Fibroblast of lung (primary cell): ENCODE measurements around the gene EFNA5. TPM values are rescaled to one million over a fixed set of nuclear protein-coding genes. Genes with fewer than 3 reads are reported as not detected.

Experiments
- DNase-seq, 2 donors: peaks; one replicate each; pipeline versions ENCODE4 v3.0.0 to v3.0.0-alpha.2; 2010; ENCODE audit warnings: low read depth in 2 of 2
- H2AFZ ChIP-seq: 2 replicates; pipeline ENCODE4 v1.5.1; 2012; ENCODE audit warnings: low read length, control low read depth, inconsistent platforms
- H3K27ac ChIP-seq: 2 replicates; pipeline ENCODE4 v1.5.1; 2011; ENCODE audit warnings: low read length, control low read depth; ENCODE audit not compliant: insufficient read depth
- H3K27me3 ChIP-seq: 2 replicates; pipeline ENCODE4 v1.5.1; 2011; ENCODE audit warnings: mild to moderate bottlenecking, low read length; ENCODE audit not compliant: control insufficient read depth, insufficient read depth
- H3K36me3 ChIP-seq: 2 replicates; pipeline ENCODE4 v1.5.1; 2011; ENCODE audit warnings: low read length; ENCODE audit not compliant: control insufficient read depth, insufficient read depth
- H3K4me1 ChIP-seq: 2 replicates; pipeline ENCODE4 v1.5.1; 2011; ENCODE audit warnings: low read length; ENCODE audit not compliant: control insufficient read depth, insufficient read depth; ENCODE audit errors: extremely low read depth
- H3K4me2 ChIP-seq: 2 replicates; pipeline ENCODE4 v1.5.1; 2011; ENCODE audit warnings: low read length, control low read depth; ENCODE audit not compliant: insufficient read depth; ENCODE audit errors: extremely low read depth
- H3K4me3 ChIP-seq, 4 experiments: fragments of 200-600 bp in 1 of 4; sonication (generic) in 1 of 4; replicated peaks in 1 of 4; 2 replicates each; pipeline ENCODE4 v1.5.1; 2011 to 2016; ENCODE audit warnings: low read length in 4 of 4, low read depth in 3 of 4, mild to moderate bottlenecking in 3 of 4, control low read depth in 2 of 4, inconsistent platforms in 1 of 4, mixed read lengths in 1 of 4; ENCODE audit not compliant: insufficient read depth in 1 of 4; ENCODE audit errors: control extremely low read depth in 1 of 4
- H3K79me2 ChIP-seq: 2 replicates; pipeline ENCODE4 v1.5.1; 2012; ENCODE audit warnings: mild to moderate bottlenecking, low read length, inconsistent platforms; ENCODE audit not compliant: control insufficient read depth, insufficient read depth
- H3K9ac ChIP-seq: 2 replicates; pipeline ENCODE4 v1.5.1; 2011; ENCODE audit warnings: mild to moderate bottlenecking, low read length, control low read depth; ENCODE audit not compliant: insufficient read depth
- H3K9me3 ChIP-seq: 2 replicates; pipeline ENCODE4 v1.5.1; 2012; ENCODE audit warnings: low read depth, low read length; ENCODE audit not compliant: control insufficient read depth, insufficient read depth
- H4K20me1 ChIP-seq: 2 replicates; pipeline ENCODE4 v1.5.1; 2011; ENCODE audit warnings: low read length; ENCODE audit not compliant: control insufficient read depth, insufficient read depth; ENCODE audit errors: extremely low read depth
- CTCF ChIP-seq, 2 donors: IDR thresholded peaks in 1 of 2; conservative IDR thresholded peaks in 1 of 2; 1 replicate in 1 of 2; 2 replicates in 1 of 2; pipeline ENCODE4 v1.5.1; 2011 to 2012; ENCODE audit warnings: low read length in 2 of 2, control low read depth in 1 of 2, inconsistent platforms in 1 of 2, low read depth in 1 of 2, mild to moderate bottlenecking in 1 of 2
- EZH2 ChIP-seq: IDR thresholded peaks from 2 replicates; pipeline ENCODE4 v1.5.1; 2012; ENCODE audit warnings: low read length, control low read depth, mild to moderate bottlenecking; ENCODE audit errors: missing control alignments
- polyA plus RNA-seq, 2 donors: library from polyadenylated mRNA; depleted of rRNA in 1 of 2; stranded (reverse) in 1 of 2; unstranded in 1 of 2; fragments of >200 nt; gene quantifications; 2 replicates each; pipeline ENCODE4 v1.2.1, GENCODE V29; 2011 to 2012; ENCODE audit warnings: missing spikeins in 1 of 2
- total RNA-seq: library from RNA; depleted of rRNA; stranded (reverse); fragments of >200 nt; gene quantifications from 2 replicates; pipeline ENCODE4 v1.2.1, GENCODE V29; 2014

EFNA5 gene
- total and polyA plus RNA-seq, 2 donors (not counting 1 experiment from before 2014, with no cell fraction given) = 3.5 to 3.7 TPM

- peaks cover 4% of the 10 kb centered on the region for H3K4me1 ChIP-seq
- no peak overlapping the region for H3K27ac ChIP-seq
- H3K9ac ChIP-seq = no peak overlapping the region
- no peak overlapping the region for H2AFZ ChIP-seq
- no peak overlapping the region for H3K4me2 ChIP-seq
- no peaks in the 10 kb centered on the region for H3K79me2 ChIP-seq
- no peak for TF ChIP-seq CTCF (conservative IDR thresholded peaks at IDR 0.05 in 1 of 2, IDR thresholded peaks at IDR 0.05 in 1 of 2; ENCODE audit: low read depth in 1 of 2, low read length in 2 of 2)
- TF ChIP-seq EZH2 = no peak
- H3K9me3 ChIP-seq = no peaks in the 10 kb centered on the region
- no peaks in the 10 kb centered on the region for H3K27me3 ChIP-seq
- no peak overlapping the region for H3K4me3 ChIP-seq
- DNase-seq = no peak
- H3K36me3 ChIP-seq = no peaks in the 10 kb centered on the region
- no peaks in the 10 kb centered on the region for H4K20me1 ChIP-seq
Measured at GRCh38 chr5:107474361-107474715, 196.4 kb downstream of the EFNA5 start.

- H3K4me2 ChIP-seq = no peak overlapping the region
- H3K4me1 ChIP-seq = peaks cover 4% of the 10 kb centered on the region
- no peaks in the 10 kb centered on the region for H3K36me3 ChIP-seq
- H3K79me2 ChIP-seq = no peaks in the 10 kb centered on the region
- TF ChIP-seq CTCF (conservative IDR thresholded peaks at IDR 0.05 in 1 of 2, IDR thresholded peaks at IDR 0.05 in 1 of 2; ENCODE audit: low read depth in 1 of 2, low read length in 2 of 2) (no peak), EZH2 (no peak)
- no peak overlapping the region for H3K27ac ChIP-seq
- no peaks in the 10 kb centered on the region for H4K20me1 ChIP-seq
- no peaks in the 10 kb centered on the region for H3K27me3 ChIP-seq
- DNase-seq = no peak
- no peak overlapping the region for H2AFZ ChIP-seq
- H3K9ac ChIP-seq = no peak overlapping the region
- no peaks in the 10 kb centered on the region for H3K9me3 ChIP-seq
- H3K4me3 ChIP-seq = no peak overlapping the region
Measured at GRCh38 chr5:107472620-107473064, 198.1 kb downstream of the EFNA5 start.

- Histone ChIP-seq H3K9me3 (no peaks in the 10 kb centered on the region), H3K9ac (no peak overlapping the region), H3K4me3 (no peak overlapping the region), H3K4me2 (no peak overlapping the region), H4K20me1 (no peaks in the 10 kb centered on the region), H3K27ac (no peak overlapping the region), H3K4me1 (peaks cover 4% of the 10 kb centered on the region), H2AFZ (no peak overlapping the region), H3K79me2 (no peaks in the 10 kb centered on the region), H3K36me3 (no peaks in the 10 kb centered on the region), H3K27me3 (no peaks in the 10 kb centered on the region)
- no peak for TF ChIP-seq CTCF (conservative IDR thresholded peaks at IDR 0.05 in 1 of 2, IDR thresholded peaks at IDR 0.05 in 1 of 2; ENCODE audit: low read depth in 1 of 2, low read length in 2 of 2)
- TF ChIP-seq EZH2 = no peak
- peak in 1 of 2 donors; percentile 79 for DNase-seq
Measured at GRCh38 chr5:107470295-107470582, 200.5 kb downstream of the EFNA5 start.
